ENCODE data around the gene ZG16B.

Gene ZG16B

GRCh38 chr16:2806286-2806685 lies 23.8 kb upstream of the ZG16B start:
- no peak for DNase-seq (ENCODE audit: low read depth)

- DNase-seq (ENCODE audit: low read depth) = no peak
Measured at GRCh38 chr16:2808181-2808580, 21.9 kb upstream of the ZG16B start.

- no peak for DNase-seq (ENCODE audit: low read depth)
Measured at GRCh38 chr16:2809149-2809760, 20.8 kb upstream of the ZG16B start.

- no peak for DNase-seq (ENCODE audit: low read depth)
Measured at GRCh38 chr16:2810651-2811050, 19.5 kb upstream of the ZG16B start.

- no peak for DNase-seq (ENCODE audit: low read depth)
Measured at GRCh38 chr16:2811703-2812471, 18.2 kb upstream of the ZG16B start.

GRCh38 chr16:2813771-2814221 lies 16.3 kb upstream of the ZG16B start:
- no peak for DNase-seq (ENCODE audit: low read depth)

GRCh38 chr16:2814551-2815298 lies 15.4 kb upstream of the ZG16B start:
- DNase-seq (ENCODE audit: low read depth) = no peak

GRCh38 chr16:2815299-2815771 lies 14.8 kb upstream of the ZG16B start:
- DNase-seq (ENCODE audit: low read depth) = no peak

- no peak for DNase-seq (ENCODE audit: low read depth)
Measured at GRCh38 chr16:2816751-2817339, 13.3 kb upstream of the ZG16B start, which contains the start of gene PRSS21. TSS of gene PRSS21 (plus strand) at chr16:2817237. CDS start at chr16:2817269, 32 bp downstream.

- no peak for DNase-seq (ENCODE audit: low read depth)
Measured at GRCh38 chr16:2817340-2818271, 12.5 kb upstream of the ZG16B start.

GRCh38 chr16:2818272-2818876 lies 11.7 kb upstream of the ZG16B start:
- no peak for DNase-seq (ENCODE audit: low read depth)

GRCh38 chr16:2819179-2819938 lies 10.7 kb upstream of the ZG16B start:
- DNase-seq (ENCODE audit: low read depth) = no peak

- no peak for DNase-seq (ENCODE audit: low read depth)
Measured at GRCh38 chr16:2819939-2820835, 9.9 kb upstream of the ZG16B start.

- DNase-seq (ENCODE audit: low read depth) = no peak
Measured at GRCh38 chr16:2820836-2821486, 9.1 kb upstream of the ZG16B start.

- DNase-seq (ENCODE audit: low read depth) = no peak
Measured at GRCh38 chr16:2821487-2822157, 8.5 kb upstream of the ZG16B start.

GRCh38 chr16:2822158-2822495 lies 8.0 kb upstream of the ZG16B start:
- no peak for DNase-seq (ENCODE audit: low read depth)

GRCh38 chr16:2822496-2822895 lies 7.6 kb upstream of the ZG16B start:
- no peak for DNase-seq (ENCODE audit: low read depth)

GRCh38 chr16:2824626-2825025 lies 5.5 kb upstream of the ZG16B start:
- DNase-seq (ENCODE audit: low read depth) = no peak

All from fibroblast of gingiva (primary cell).